Cortex of kidney (tissue), 1 donor: ENCODE results near the gene FOXP2.
"Not testable (repeated sequence)": the region's sequence is repeated elsewhere in the genome, so short reads cannot be mapped to it uniquely, and the experiment has no call there.

Experiments
- DNase-seq: peaks from one replicate; lab custom pipeline; 2025; lab: John Stamatoyannopoulos, UW

FOXP2 gene

DNA sequence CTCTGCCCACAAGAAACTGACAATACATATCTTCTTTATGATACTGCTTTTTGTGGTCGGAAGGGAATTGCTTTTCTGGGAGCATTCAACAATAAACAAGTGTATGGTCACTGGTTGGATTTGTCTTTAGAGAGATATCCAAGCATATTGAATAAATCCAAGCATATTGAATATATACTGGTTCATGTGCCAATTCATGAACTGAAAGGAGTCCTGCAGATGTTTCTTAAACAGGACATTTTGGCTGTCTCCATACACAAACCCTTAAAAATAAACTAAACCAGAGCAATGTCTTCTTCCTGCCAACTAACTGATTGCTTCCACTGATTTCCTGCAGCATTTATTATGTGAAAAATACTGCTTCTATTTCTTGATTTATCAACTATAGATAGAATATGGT is 173.9 kb downstream of the FOXP2 start:
- no peak for DNase-seq

DNA sequence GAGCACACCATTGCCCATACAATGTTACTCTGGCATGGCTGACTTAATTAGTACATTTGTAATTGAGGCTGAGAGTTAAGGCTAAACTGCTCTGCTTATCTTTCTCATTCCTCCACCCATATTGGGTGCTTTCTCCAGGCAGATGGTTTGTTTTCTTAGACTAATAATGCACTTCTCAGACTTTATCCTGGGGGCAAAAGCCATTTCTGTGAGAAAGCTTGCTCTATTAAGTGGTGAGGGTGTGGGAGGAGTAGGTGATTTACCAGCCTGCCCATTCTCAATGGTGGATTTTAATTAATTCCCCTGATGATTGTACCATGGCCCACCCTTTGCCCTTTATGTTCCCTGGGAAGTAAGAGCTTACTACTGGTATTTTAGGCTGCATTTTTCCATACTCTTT is 174.8 kb downstream of the FOXP2 start:
- DNase-seq = no peak

DNA sequence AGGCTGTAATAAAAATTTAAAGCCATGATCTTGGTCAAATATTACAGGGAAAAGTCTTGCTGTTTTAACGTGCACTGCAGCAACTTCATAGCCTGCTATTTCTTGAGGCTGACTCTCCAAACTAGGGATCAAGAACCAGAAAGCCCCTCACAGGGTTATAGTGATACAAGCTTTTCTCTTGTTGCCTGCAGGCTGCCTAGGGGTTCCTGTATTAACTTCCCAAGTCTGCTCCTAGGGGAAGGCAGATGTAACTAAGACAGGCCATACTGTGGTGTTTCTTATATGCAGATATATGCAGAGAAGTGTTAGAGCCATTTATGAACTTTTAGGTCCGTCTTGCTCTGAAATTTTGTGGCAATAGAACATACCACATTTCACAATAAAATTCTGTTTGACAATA is 175.7 kb downstream of the FOXP2 start:
- DNase-seq = no peak

DNA sequence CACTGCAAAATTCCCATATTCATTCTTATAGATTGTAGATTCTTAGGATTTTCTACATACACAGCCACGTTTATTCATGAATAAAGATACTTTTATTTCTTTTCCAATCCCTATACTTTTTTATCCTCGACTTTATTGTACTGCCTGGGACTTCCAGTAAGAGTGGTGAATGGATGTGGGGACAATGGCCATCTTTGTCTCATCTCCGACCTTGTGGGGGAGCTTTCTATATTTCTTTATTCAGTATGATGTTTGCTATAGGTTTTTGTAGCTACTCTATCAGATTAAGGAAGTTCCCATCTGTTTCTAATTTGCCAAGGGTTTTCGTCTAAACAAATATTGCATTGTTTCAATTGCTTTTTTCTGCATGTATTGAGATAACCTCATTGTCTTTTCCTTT is 184.3 kb downstream of the FOXP2 start:
- no peak for DNase-seq

DNA sequence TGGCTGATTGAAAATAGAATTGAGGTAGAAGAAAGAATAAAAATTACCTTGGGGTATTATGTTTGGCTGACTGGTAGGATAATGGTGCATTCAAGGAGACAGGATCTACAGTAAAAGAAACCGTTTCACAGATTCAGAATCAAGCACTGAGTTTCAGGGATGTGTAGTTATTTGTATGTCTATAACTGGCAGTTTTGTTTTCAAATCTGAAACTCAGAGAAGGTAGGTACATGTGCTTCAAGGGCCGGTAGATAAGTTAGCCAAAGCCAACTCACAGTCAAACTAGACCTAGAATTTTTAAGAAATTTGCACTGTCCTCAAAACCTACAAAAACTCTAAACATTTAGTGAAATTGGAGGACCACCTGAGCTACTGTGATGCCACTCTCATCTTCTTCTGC is 191.5 kb downstream of the FOXP2 start:
- DNase-seq = no peak

DNA sequence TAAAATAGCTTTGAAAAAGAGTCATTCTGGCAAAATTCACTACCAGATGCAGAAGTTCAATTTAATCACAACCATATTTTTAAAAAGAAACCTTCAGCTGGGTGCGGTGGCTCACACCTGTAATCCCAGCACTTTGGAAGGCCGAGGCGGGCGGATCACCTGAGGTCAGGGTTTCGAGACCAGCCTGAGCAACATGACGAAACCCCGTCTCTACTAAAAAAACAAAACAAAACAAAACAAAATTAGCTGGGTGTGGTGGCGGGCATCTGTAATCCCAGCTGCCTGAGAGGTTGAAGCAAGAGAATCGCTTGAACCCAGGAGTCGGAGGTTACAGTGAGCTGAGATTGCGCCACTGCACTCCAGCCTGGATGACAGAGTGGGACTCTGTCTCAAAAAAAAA is 194.2 kb downstream of the FOXP2 start:
- not testable (repeated sequence) for DNase-seq

DNA sequence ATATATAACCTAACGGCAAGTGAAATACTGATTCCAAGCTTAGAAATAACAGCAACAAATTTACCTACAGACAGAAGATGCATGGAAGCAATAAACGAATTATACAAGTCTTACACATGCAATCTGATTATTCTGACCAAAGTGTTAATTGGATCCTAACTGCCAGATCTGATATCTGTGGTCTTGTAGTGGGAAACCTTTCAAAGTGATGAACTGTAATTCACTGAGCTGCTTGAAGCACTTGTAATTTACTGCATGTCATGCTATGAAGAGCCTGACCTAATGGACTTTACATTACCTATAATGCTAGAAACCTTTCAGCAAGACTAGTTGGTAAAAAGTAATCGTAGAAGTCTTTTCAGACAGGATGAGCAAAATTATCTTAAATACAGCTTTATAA is 205.6 kb downstream of the FOXP2 start:
- DNase-seq = no peak

DNA sequence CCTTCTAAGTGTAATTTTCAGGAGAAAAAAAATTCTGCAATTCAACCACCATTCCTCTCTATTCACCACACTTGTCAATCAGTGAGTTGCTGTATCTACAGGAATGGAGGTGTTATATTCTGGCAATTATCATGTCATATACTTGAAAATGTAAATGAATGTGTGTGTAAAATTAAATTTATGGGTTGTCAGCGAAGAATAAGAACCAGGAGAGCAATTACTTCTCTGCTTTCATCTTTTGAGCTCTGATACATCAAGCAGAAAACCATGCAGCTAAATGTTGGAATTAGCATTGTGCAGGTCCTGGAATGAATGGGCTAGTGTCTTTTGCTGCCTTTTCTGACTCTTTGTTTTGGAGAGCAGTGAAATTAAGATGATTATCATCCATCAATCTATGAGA is 207.6 kb downstream of the FOXP2 start:
- DNase-seq = no peak

DNA sequence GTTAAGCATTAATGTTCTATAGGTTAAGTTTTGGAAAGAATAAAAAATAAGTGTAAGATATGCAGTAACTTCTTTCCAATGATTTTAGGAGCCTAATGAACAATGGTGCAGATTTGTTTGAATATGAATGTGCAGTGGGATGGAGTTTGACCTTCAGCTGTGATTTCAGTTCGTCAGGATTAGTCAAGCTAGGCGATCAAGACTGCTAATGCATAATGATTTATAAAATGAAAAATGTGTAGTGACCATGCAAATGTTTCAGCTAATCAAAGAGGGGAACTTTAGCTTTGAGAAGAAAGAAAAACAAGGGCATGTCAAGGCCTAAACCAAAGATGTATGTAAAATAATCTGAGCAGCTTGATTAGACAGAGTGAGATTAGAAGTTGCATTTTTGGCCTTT is 208.5 kb downstream of the FOXP2 start:
- DNase-seq = no peak

DNA sequence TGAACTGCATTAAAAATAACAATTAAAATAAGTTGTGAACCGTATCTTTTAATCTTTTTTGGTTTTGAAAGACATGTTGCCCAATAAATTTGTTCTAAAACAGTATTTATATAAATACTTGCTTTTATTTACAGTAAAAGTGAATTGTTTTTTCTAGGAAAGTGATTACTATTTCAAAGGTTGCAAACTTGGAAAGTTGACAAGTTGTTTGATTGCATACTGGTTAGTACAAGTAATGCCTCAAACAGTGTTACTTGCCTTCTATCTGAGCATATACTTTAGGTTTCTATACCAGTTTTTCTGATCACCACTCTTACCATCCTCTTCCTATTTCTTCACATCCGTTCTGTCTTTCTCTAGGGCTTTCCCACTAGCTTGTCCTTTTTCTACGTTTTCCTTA is 212.6 kb downstream of the FOXP2 start:
- no peak for DNase-seq

DNA sequence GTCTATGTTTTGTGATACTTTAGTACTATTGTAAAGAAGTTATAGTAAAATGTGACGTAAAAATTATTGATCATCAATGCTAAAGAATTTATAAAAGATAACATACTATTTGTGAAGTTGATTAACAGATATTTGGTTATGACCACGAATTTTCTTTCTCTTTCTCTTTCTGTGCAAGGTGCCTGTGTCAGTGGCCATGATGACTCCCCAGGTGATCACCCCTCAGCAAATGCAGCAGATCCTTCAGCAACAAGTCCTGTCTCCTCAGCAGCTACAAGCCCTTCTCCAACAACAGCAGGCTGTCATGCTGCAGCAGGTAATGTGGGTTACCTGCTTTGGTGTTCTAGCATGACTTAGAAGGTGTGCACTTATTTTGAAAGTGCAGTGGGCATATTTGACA is 213.7 kb downstream of the FOXP2 start:
- DNase-seq = no peak

DNA sequence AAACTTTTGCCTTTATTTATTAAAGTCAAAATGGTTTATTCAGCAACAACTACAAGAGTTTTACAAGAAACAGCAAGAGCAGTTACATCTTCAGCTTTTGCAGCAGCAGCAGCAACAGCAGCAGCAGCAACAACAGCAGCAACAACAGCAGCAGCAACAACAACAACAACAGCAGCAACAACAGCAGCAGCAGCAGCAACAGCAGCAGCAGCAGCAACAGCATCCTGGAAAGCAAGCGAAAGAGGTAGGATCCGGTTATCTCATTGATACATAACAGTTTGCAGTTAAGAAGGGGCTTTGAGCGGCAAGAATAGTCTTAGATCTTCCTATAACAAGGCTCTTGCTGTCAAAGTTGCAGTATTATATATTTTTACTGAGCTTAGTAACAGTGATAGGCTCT is 215.1 kb downstream of the FOXP2 start:
- no peak for DNase-seq

DNA sequence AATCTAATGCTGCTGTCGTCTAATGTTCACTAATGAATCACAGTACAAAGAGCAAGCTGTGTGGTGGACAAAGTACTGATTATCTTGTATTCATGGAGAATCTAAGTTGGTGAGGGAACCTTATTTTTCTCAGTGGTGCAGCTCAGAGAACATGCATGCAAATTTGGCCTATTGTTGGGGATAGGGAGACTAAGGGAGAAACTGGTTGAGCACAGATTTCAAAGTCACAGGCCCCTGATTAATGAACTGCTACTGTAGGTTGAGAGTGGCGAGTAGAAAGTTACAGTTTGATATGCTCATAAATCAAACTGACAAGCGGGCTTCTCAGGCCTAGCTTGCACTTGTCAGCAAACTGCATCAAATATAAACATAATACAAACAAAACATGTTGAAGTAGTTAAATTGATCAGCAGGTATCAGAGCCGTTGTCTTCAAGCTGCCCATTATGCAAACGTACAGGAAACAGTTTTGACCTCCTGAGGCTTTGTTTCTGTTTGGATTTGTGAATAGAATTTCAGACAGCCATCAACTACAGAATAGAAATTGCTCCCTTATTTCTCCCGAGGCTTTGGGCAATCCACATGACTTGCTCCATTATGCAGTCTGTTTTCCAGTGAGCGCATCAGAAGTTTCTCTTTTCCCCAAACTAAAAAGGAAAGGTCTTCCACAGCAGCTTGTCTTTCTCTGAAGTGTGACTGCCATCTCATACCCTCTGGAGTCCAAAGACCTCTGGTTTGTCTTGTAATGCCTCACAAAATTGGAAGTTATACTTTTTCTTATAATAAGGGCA is 215.8 kb downstream of the FOXP2 start:
- no peak for DNase-seq

DNA sequence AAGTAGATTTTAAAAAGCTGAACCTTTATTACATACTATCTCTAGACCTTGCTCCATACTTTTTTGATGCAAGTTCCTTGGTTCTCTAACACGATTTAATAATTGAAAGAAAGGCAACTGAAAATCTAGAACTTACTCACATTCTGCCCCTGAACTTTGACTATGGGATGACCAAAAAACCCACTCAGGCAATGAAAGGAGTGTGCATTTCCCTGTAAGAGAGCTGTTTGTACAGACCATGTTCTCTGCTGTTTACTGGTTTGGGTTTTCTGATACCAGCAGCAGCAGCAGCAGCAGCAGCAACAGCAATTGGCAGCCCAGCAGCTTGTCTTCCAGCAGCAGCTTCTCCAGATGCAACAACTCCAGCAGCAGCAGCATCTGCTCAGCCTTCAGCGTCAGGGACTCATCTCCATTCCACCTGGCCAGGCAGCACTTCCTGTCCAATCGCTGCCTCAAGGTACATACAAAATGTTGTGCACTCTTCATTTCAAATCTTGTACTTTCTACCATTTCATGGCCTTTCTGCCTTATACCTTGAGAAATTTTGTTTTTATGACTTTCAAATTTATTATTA is 216.7 kb downstream of the FOXP2 start:
- no peak for DNase-seq

DNA sequence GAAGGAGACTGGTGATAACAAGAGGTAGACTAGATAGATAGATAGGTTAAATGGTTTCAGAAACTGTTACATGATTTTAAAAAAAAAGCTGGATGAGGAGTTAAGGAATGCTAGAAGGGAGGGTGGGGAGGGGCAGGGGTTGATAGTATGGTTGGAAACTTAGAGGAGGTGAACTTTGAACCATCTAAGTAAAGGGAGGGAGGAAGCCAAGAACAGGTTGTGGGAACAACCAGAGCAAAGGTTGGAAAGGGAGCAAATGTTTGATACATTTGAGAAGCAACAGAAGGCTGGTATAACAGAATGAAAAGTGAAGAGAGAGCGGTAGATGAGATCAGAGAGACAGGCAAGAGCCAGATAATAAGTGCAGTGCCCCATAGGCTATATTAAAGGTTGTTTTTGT is 224.8 kb downstream of the FOXP2 start:
- no peak for DNase-seq

DNA sequence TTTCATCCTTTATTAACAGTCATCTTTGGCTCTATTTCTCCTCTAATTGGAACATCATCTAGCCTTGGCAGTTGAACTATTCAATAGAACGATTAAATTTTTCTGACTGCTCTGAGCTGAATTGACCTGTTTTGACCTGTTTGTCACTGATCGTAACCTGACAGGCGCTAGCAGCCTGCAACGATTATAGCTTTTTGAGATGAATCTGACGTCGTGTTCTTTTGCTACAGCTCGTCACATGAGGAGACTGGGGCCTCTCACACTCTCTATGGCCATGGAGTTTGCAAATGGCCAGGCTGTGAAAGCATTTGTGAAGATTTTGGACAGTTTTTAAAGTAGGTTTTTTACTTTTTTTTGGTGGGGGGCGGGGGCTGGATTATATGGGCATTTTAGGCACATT is 229.8 kb downstream of the FOXP2 start:
- no peak for DNase-seq

DNA sequence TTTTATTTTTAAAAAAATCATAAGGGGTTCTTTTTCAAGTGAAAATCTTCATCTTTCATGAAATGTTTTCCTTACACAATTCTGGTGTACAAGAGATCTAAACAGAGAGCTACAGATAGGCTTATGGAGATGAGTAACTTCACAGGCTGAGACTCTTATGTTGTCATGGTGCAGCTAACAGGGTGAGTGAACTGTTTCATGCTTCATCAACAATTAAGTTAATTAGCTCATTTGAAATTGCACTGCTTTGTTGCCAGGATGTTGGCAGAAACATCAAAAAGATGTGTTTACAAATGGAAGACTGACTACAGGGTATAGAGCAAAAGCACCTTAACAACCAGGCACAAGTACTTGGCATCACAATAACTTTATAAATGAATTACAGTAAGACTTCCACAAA is 230.8 kb downstream of the FOXP2 start:
- DNase-seq = no peak

DNA sequence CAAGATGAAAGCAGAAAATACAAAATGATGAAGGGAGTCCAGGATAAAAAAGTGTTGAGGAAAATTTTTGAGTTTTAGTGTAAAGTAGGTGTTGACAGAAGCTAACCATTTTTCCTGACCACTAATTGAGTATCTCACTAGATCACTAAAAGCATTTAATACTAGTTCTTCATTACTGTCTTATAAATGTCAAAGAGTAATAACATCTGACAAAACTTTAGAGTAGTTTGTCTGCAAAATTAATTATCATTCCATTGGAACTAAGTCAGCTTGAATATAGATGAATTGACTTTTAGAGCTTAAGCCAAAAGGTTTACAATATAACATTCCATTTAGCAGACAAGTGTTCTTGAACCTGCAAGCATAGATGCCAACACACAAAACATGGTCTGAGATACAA is 232.9 kb downstream of the FOXP2 start:
- no peak for DNase-seq

DNA sequence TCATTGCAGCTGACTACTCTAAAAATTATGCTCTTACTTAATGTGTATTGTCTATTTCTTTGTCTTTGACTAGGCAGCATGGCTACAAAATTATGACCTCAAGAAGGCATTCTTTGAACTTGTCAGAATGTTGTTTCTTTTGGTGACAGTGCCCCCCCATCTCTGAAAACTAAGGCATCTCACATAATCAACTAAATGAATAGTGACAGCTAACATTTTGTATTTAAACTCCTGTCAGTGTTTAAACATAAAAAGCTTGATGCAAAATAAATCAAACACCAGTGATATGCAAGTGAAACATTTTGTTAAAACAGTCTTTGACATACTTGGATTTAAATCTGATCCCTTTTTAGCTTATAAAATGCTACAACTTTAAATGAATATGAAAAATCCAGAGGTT is 233.5 kb downstream of the FOXP2 start:
- DNase-seq = no peak

DNA sequence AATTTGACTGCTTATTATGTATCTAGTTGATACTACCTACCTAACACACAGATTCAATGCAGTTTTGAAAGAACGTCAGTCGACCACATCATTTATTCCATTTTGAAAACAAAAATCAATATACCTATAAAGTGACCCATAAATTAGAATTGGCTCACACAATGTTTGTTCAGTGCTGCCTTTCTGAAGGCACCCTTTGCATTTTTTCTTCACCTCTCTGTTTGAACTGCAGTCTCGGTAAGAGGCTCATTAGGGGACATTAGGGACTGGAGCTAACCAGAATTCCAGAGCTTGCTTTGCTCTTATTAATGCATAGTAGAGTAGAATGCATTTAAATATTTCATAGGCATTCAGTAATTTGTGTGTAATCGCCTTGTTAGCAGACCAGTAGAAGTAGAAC is 234.1 kb downstream of the FOXP2 start:
- no peak for DNase-seq

DNA sequence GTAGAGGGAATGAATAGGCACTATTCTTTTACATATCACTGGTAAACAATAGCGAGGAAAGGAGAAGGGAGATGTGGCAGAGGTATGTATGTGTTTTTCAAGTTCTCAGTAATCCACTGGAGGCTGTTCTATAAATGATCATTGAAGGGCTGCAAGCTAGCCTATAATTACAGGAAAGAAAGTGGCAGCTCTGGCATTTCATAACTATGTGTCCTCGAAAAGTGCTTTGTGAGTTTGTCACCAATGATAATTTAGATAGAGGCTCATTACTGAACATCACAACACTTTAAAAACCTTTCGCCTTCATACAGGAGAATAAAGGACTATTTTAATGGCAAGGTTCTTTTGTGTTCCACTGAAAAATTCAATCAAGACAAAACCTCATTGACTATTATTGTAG is 235.1 kb downstream of the FOXP2 start:
- no peak for DNase-seq

DNA sequence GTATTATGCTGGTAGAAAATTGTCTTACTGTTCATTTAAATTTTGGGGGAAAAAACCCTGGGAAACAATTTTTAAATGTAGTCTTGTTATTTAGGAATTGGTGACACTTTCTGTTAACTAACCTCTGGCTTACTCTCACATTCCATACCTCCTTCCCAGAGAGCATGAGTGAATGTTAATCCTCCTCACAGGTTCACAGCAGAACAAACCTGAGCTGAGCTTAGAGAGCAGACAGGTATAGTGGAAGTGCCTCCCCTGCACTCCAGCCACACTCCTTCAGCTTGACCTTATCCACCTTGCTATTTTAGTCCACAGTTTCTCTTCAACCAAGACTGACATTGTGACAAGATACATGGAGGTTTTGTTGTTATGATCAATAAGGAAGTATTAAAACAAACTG is 235.9 kb downstream of the FOXP2 start:
- no peak for DNase-seq

DNA sequence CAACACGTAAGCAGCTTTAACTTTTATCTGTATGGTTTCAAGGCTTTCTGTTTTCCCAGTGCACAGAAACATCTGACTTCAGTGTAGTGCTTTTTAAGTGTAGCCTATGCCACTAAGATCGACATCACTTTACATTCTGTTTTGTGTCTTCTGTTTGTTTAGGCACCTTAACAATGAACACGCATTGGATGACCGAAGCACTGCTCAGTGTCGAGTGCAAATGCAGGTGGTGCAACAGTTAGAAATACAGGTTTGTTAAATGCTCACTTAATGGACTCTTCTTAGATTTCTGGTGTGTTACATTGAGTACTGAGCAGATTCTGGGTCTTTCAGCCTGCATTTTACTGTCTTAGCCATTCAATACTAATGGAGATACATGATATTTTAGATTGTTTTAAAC is 237.4 kb downstream of the FOXP2 start:
- DNase-seq = no peak
